Body of pancreas (tissue), 4 donors: ENCODE results near the gene GRIK4.

Source experiments
- POLR2A ChIP-seq, 3 donors: fragments of 450-650 bp; IDR thresholded peaks; one replicate each; pipeline ENCODE4 v1.6.1; 2016; ENCODE audit warnings: antibody characterized with exemption in 3 of 3, mild to moderate bottlenecking in 2 of 3
- TF ChIP-seq, protein P1 (sequence below), 7 experiments: fragments of 450-650 bp in 4 of 7; fragments of 200-600 bp in 3 of 7; sonication (generic) in 3 of 7; IDR thresholded peaks; one replicate each; pipeline ENCODE4 v1.5.1; 2016 to 2019; ENCODE audit warnings: antibody characterized with exemption in 7 of 7

DNA sequence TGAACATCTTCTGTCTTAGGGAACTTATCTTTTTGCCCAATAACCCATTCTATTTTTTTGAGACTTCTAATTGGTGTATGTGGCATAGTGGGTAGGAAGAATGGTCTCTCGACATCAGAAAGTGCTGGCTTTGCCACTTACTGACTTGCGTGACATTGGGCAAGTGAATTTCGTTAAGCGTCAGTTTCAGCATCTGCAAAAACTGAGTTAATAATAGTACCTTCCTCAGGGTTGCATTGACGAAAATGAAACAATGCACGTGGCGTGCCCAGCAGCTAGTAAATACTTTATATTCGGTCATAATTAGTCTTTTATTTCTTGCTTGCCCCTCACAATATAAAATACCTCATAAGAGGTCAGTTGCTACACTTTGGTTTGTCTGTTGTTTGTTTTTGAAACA lies 12.5 kb upstream of the GRIK4 start:
- TF ChIP-seq, protein P1, sequence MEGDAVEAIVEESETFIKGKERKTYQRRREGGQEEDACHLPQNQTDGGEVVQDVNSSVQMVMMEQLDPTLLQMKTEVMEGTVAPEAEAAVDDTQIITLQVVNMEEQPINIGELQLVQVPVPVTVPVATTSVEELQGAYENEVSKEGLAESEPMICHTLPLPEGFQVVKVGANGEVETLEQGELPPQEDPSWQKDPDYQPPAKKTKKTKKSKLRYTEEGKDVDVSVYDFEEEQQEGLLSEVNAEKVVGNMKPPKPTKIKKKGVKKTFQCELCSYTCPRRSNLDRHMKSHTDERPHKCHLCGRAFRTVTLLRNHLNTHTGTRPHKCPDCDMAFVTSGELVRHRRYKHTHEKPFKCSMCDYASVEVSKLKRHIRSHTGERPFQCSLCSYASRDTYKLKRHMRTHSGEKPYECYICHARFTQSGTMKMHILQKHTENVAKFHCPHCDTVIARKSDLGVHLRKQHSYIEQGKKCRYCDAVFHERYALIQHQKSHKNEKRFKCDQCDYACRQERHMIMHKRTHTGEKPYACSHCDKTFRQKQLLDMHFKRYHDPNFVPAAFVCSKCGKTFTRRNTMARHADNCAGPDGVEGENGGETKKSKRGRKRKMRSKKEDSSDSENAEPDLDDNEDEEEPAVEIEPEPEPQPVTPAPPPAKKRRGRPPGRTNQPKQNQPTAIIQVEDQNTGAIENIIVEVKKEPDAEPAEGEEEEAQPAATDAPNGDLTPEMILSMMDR (IDR thresholded peaks at IDR 0.05), result no peak
- no peak for TF ChIP-seq POLR2A (IDR thresholded peaks at IDR 0.05)
